Astrocyte (in vitro differentiated cells and primary cell): ENCODE measurements around the gene DTWD2. TPM values are rescaled to one million over a fixed set of nuclear protein-coding genes. Genes with fewer than 3 reads are reported as not detected.
"Not testable (repeated sequence)": the region's sequence is repeated elsewhere in the genome, so short reads cannot be mapped to it uniquely, and the experiment has no call there.

Source experiments
- DNase-seq: peaks from one replicate; pipeline ENCODE4 v3.0.0-alpha.2; 2010; ENCODE audit warnings: low read depth
- FAIRE-seq: peaks from 2 replicates; lab custom pipeline; 2011; peaks lifted over from hg19 to GRCh38; lab: Jason Lieb, UNC
- H2AFZ ChIP-seq: 2 replicates; pipeline ENCODE4 v1.6.0; 2012; ENCODE audit warnings: low read depth, low read length, inconsistent platforms
- H3K27ac ChIP-seq: 2 replicates; pipeline ENCODE4 v1.5.1; 2011; ENCODE audit warnings: low read depth, low read length, inconsistent platforms
- H3K27me3 ChIP-seq: 2 replicates; pipeline ENCODE4 v1.6.0; 2011; ENCODE audit warnings: low read length, inconsistent platforms; ENCODE audit not compliant: insufficient read depth
- H3K36me3 ChIP-seq: 2 replicates; pipeline ENCODE4 v1.5.1; 2011; ENCODE audit warnings: low read length, inconsistent platforms; ENCODE audit not compliant: insufficient read depth
- H3K4me1 ChIP-seq: 2 replicates; pipeline ENCODE4 v1.5.1; 2011; ENCODE audit warnings: low read length, inconsistent platforms; ENCODE audit not compliant: insufficient read depth
- H3K4me2 ChIP-seq: 2 replicates; pipeline ENCODE4 v1.6.0; 2012; ENCODE audit warnings: low read length, inconsistent platforms
- H3K4me3 ChIP-seq: 2 replicates; pipeline ENCODE4 v1.5.1; 2011; ENCODE audit warnings: low read depth, mild to moderate bottlenecking, low read length, inconsistent platforms; ENCODE audit not compliant: insufficient read depth
- H3K79me2 ChIP-seq: 2 replicates; pipeline ENCODE4 v1.6.0; 2012; ENCODE audit warnings: mild to moderate bottlenecking, low read length, inconsistent platforms; ENCODE audit not compliant: insufficient read depth
- H3K9ac ChIP-seq: 2 replicates; pipeline ENCODE4 v1.6.0; 2012; ENCODE audit warnings: mild to moderate bottlenecking, low read length, inconsistent platforms
- H3K9me3 ChIP-seq: 2 replicates; pipeline ENCODE4 v1.5.1; 2012; ENCODE audit warnings: low read depth, mild to moderate bottlenecking, low read length, inconsistent platforms; ENCODE audit not compliant: insufficient read depth
- H4K20me1 ChIP-seq: 2 replicates; pipeline ENCODE4 v1.6.0; 2012; ENCODE audit warnings: low read length, inconsistent platforms; ENCODE audit not compliant: insufficient read depth
- H3K27ac Mint-ChIP-seq: one replicate; pipeline ENCODE4 v1.8.0; 2021; ENCODE audit warnings: mild to moderate bottlenecking, mixed read lengths; ENCODE audit not compliant: unreplicated experiment
- H3K27me3 Mint-ChIP-seq: one replicate; pipeline ENCODE4 v1.8.0; 2021; ENCODE audit warnings: low read depth, mixed read lengths; ENCODE audit not compliant: unreplicated experiment
- H3K36me3 Mint-ChIP-seq: one replicate; pipeline ENCODE4 v1.8.0; 2021; ENCODE audit warnings: low read depth, mixed read lengths; ENCODE audit not compliant: unreplicated experiment
- H3K4me1 Mint-ChIP-seq: one replicate; pipeline ENCODE4 v1.8.0; 2021; ENCODE audit warnings: low read depth, mixed read lengths; ENCODE audit not compliant: unreplicated experiment
- H3K4me3 Mint-ChIP-seq: one replicate; pipeline ENCODE4 v1.8.0; 2021; ENCODE audit warnings: mild to moderate bottlenecking, moderate library complexity, mixed read lengths; ENCODE audit not compliant: unreplicated experiment
- H3K9me3 Mint-ChIP-seq: one replicate; pipeline ENCODE4 v1.8.0; 2021; ENCODE audit warnings: mild to moderate bottlenecking, mixed read lengths; ENCODE audit not compliant: unreplicated experiment
- CTCF ChIP-seq: IDR thresholded peaks from 2 replicates; pipeline ENCODE4 v1.5.1; 2011; ENCODE audit warnings: low read depth, mild to moderate bottlenecking, inconsistent platforms, low read length, moderate library complexity; ENCODE audit not compliant: insufficient read depth
- EZH2 ChIP-seq: IDR thresholded peaks from 2 replicates; pipeline ENCODE4 v1.6.1; 2012; ENCODE audit warnings: mild to moderate bottlenecking, low read length, inconsistent platforms; ENCODE audit not compliant: insufficient read depth
- total RNA-seq: library from RNA; stranded (reverse); gene quantifications from 2 replicates; pipeline ENCODE4 v1.2.1, GENCODE V29; 2021

DTWD2 gene
- total RNA-seq, 1 donor from 2014 or later, result 4.9 TPM

- no peaks in the 10 kb centered on the region for H3K4me1 Mint-ChIP-seq
Measured at GRCh38 chr5:119010206-119010605, 21.9 kb upstream of the DTWD2 start.

DNA sequence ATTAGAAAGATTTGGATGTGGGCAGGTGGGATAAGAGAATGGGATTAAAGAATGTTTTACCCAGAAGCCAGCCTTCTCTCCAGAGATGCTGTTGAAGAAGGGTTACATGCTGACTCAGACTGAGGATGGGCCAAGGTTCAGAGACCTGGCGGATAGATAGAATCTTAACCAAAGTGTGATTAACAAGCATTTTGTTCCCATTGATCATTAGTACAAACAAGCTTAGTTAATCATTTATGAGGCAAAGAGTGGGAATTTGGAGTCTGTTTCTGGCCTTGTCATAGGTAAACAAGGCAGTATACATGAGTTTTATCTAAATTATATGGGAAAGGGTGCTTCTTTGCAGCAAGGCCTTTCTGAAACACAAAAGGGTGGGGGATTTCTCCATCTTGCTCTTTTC, 20.8 kb upstream of the DTWD2 start:
- TF ChIP-seq CTCF (no peak), EZH2 (no peak)
- Histone ChIP-seq H3K27me3 (no peaks in the 10 kb centered on the region), H3K4me3 (no peak overlapping the region), H3K4me2 (no peak overlapping the region), H4K20me1 (no peaks in the 10 kb centered on the region), H3K79me2 (no peaks in the 10 kb centered on the region), H3K27ac (no peak overlapping the region), H3K9me3 (no peaks in the 10 kb centered on the region), H3K36me3 (no peaks in the 10 kb centered on the region), H3K4me1 (no peaks in the 10 kb centered on the region), H2AFZ (no peak overlapping the region), H3K9ac (no peak overlapping the region)
- Mint-ChIP-seq H3K27me3 (no peaks in the 10 kb centered on the region), H3K27ac (no peak overlapping the region), H3K9me3 (no peaks in the 10 kb centered on the region), H3K4me3 (no peak overlapping the region), H3K36me3 (no peaks in the 10 kb centered on the region), H3K4me1 (no peaks in the 10 kb centered on the region)
- DNase-seq (no peak), FAIRE-seq (no peak)

More at GRCh38 chr5:119010206-119010605, 21.9 kb upstream of the DTWD2 start:
- no peaks in the 10 kb centered on the region for H3K4me1 ChIP-seq
- no peaks in the 10 kb centered on the region for H3K9me3 ChIP-seq
- H3K27me3 ChIP-seq, result no peaks in the 10 kb centered on the region
- Mint-ChIP-seq H3K4me3 (no peak overlapping the region), H3K27ac (no peak overlapping the region), H3K27me3 (no peaks in the 10 kb centered on the region), H3K36me3 (no peaks in the 10 kb centered on the region), H3K9me3 (no peaks in the 10 kb centered on the region)
- DNase-seq, result no peak
- H3K4me2 ChIP-seq, result no peak overlapping the region
- FAIRE-seq, result no peak
- no peak overlapping the region for H3K4me3 ChIP-seq
- no peak for TF ChIP-seq EZH2
- no peak for TF ChIP-seq CTCF
- H2AFZ ChIP-seq, result no peak overlapping the region
- no peak overlapping the region for H3K27ac ChIP-seq
- no peaks in the 10 kb centered on the region for H4K20me1 ChIP-seq
- H3K36me3 ChIP-seq, result no peaks in the 10 kb centered on the region
- H3K79me2 ChIP-seq, result no peaks in the 10 kb centered on the region
- no peak overlapping the region for H3K9ac ChIP-seq

DNA sequence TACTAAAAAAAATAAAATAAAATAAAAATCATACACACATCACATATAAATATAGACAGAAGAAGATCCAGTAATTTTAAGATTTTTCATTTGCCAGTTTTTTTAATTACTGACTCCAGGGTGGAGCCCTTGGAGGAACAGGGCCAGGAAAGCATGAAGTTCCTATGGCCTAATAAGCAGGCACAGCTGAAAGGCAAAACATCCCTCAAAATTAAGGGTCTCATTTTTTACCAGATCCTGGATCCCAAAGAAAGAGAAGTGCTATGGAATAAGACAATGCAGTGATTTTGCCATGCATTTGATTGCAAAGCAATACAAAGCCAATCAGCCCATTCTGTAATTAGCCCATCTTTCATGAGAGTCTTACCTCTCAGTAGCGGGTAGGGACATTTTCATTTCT, 11.3 kb upstream of the DTWD2 start:
- FAIRE-seq (no peak), DNase-seq (no peak)
- Histone ChIP-seq H3K4me2 (no peak overlapping the region), H3K36me3 (no peaks in the 10 kb centered on the region), H3K79me2 (no peaks in the 10 kb centered on the region), H3K27ac (no peak overlapping the region), H2AFZ (no peak overlapping the region), H3K9me3 (peaks cover 2% of the 10 kb centered on the region), H3K4me3 (no peak overlapping the region), H3K27me3 (no peaks in the 10 kb centered on the region), H4K20me1 (no peaks in the 10 kb centered on the region), H3K9ac (no peak overlapping the region), H3K4me1 (no peaks in the 10 kb centered on the region)
- Mint-ChIP-seq H3K4me1 (no peaks in the 10 kb centered on the region), H3K36me3 (peaks cover 3% of the 10 kb centered on the region), H3K9me3 (peaks cover 23% of the 10 kb centered on the region), H3K27me3 (no peaks in the 10 kb centered on the region), H3K4me3 (no peak overlapping the region), H3K27ac (no peak overlapping the region)
- TF ChIP-seq EZH2 (no peak), CTCF (no peak)

GRCh38 chr5:118998861-118999260, 10.5 kb upstream of the DTWD2 start:
- H2AFZ ChIP-seq, H3K9ac ChIP-seq, FAIRE-seq, H3K27ac ChIP-seq, H3K27ac Mint-ChIP-seq, H3K4me1 ChIP-seq, H3K36me3 ChIP-seq, H3K4me2 ChIP-seq, H3K4me1 Mint-ChIP-seq, H3K4me3 ChIP-seq, H3K27me3 Mint-ChIP-seq, DNase-seq, H3K4me3 Mint-ChIP-seq, H3K36me3 Mint-ChIP-seq, H3K79me2 ChIP-seq, H3K27me3 ChIP-seq, H4K20me1 ChIP-seq, H3K9me3 ChIP-seq: not testable (repeated sequence)
- H3K9me3 Mint-ChIP-seq, result peaks cover 23% of the 10 kb centered on the region
